Karpas-422 (cell line): ENCODE data around the gene PRPF39. TPM values are rescaled to one million over a fixed set of nuclear protein-coding genes. Genes with fewer than 3 reads are reported as not detected.

Experiments used
- DNase-seq: peaks from one replicate; pipeline ENCODE4 v3.0.0-alpha.2; 2015
- H2AFZ ChIP-seq: fragments of 200-600 bp; sonication (generic); 2 replicates; pipeline ENCODE4 v1.6.1; 2014; ENCODE audit warnings: antibody characterized with exemption, low read length, mixed read lengths
- H3K27ac ChIP-seq: fragments of 200-600 bp; sonication (generic); 2 replicates; pipeline ENCODE4 v1.5.1; 2014; ENCODE audit warnings: mild to moderate bottlenecking, low read length, moderate library complexity
- H3K27me3 ChIP-seq: fragments of 200-600 bp; sonication (generic); 2 replicates; pipeline ENCODE4 v1.6.1; 2014; ENCODE audit warnings: low read length, mixed read lengths
- H3K36me3 ChIP-seq: fragments of 200-600 bp; sonication (generic); 2 replicates; pipeline ENCODE4 v1.6.1; 2014; ENCODE audit warnings: low read length, mixed read lengths; ENCODE audit not compliant: insufficient read depth
- H3K4me1 ChIP-seq: fragments of 200-600 bp; sonication (generic); 2 replicates; pipeline ENCODE4 v1.6.1; 2014; ENCODE audit warnings: mild to moderate bottlenecking, low read length, mixed read lengths
- H3K4me2 ChIP-seq: fragments of 200-600 bp; sonication (generic); 2 replicates; pipeline ENCODE4 v1.6.1; 2014; ENCODE audit warnings: low read length, low read depth, mild to moderate bottlenecking; ENCODE audit not compliant: poor library complexity, severe bottlenecking
- H3K4me3 ChIP-seq: fragments of 200-600 bp; sonication (generic); 2 replicates; pipeline ENCODE4 v1.5.1; 2014; ENCODE audit warnings: mild to moderate bottlenecking, antibody characterized with exemption, low read length, mixed read lengths
- H3K79me2 ChIP-seq: fragments of 200-600 bp; sonication (generic); 2 replicates; pipeline ENCODE4 v1.6.1; 2014; ENCODE audit warnings: mild to moderate bottlenecking, low read length, mixed read lengths
- H3K9ac ChIP-seq: fragments of 200-600 bp; sonication (generic); 2 replicates; pipeline ENCODE4 v1.6.0; 2014; ENCODE audit warnings: low read length
- H3K9me2 ChIP-seq: fragments of 200-600 bp; sonication (generic), shearing (Covaris generic); replicated peaks from 2 replicates; pipeline ENCODE4 v1.6.0; 2014; ENCODE audit warnings: mild to moderate bottlenecking, low read length, moderate library complexity; ENCODE audit not compliant: insufficient read depth
- H3K9me3 ChIP-seq: fragments of 300-700, 200-600 bp; sonication (generic); 2 replicates; pipeline ENCODE4 v1.6.1; 2014; ENCODE audit warnings: low read length, mixed read lengths
- H4K20me1 ChIP-seq: fragments of 200-600 bp; sonication (generic); 2 replicates; pipeline ENCODE4 v1.6.1; 2014; ENCODE audit warnings: mild to moderate bottlenecking, antibody characterized with exemption, low read length, low read depth; ENCODE audit not compliant: insufficient read depth
- total RNA-seq: library from RNA; depleted of rRNA; stranded (reverse); fragments of >200 nt; shearing (Covaris generic); gene quantifications from 2 replicates; pipeline ENCODE4 v1.2.3, GENCODE V29; 2014; ENCODE audit warnings: low replicate concordance

Gene PRPF39
- total RNA-seq, 1 experiment from 2014 or later: 142 TPM

GRCh38 chr14:45104561-45104960 is 20.6 kb downstream of the PRPF39 start:
- Histone ChIP-seq H3K4me2 (no peak overlapping the region), H3K27ac (no peak overlapping the region), H3K79me2 (peaks cover 81% of the 10 kb centered on the region), H3K4me1 (no peaks in the 10 kb centered on the region), H3K9me2 (no peaks in the 10 kb centered on the region), H3K27me3 (no peaks in the 10 kb centered on the region), H3K9me3 (no peaks in the 10 kb centered on the region), H3K9ac (no peak overlapping the region), H2AFZ (no peak overlapping the region), H4K20me1 (no peaks in the 10 kb centered on the region), H3K36me3 (peaks cover 84% of the 10 kb centered on the region), H3K4me3 (no peak overlapping the region)
- no peak for DNase-seq

GRCh38 chr14:45112896-45113781 is 29.2 kb downstream of the PRPF39 start:
- Histone ChIP-seq H3K27ac (no peak overlapping the region), H3K9me2 (no peaks in the 10 kb centered on the region), H3K9me3 (no peaks in the 10 kb centered on the region), H4K20me1 (no peaks in the 10 kb centered on the region), H3K79me2 (peaks cover 64% of the 10 kb centered on the region), H3K4me2 (no peak overlapping the region), H3K36me3 (peaks cover 88% of the 10 kb centered on the region), H2AFZ (no peak overlapping the region), H3K4me3 (no peak overlapping the region), H3K27me3 (no peaks in the 10 kb centered on the region), H3K4me1 (peaks cover 7% of the 10 kb centered on the region; the same call in 1 of the 2 replicates), H3K9ac (no peak overlapping the region)
- DNase-seq: no peak

GRCh38 chr14:45114327-45114726 is 30.4 kb downstream of the PRPF39 start:
- Histone ChIP-seq H3K27ac (no peak overlapping the region), H3K9me2 (no peaks in the 10 kb centered on the region), H3K9ac (no peak overlapping the region), H4K20me1 (no peaks in the 10 kb centered on the region), H3K4me3 (no peak overlapping the region), H2AFZ (no peak overlapping the region), H3K4me1 (peaks cover 7% of the 10 kb centered on the region; the same call in 1 of the 2 replicates), H3K36me3 (peaks cover 88% of the 10 kb centered on the region), H3K9me3 (no peaks in the 10 kb centered on the region), H3K79me2 (peaks cover 65% of the 10 kb centered on the region), H3K4me2 (no peak overlapping the region), H3K27me3 (no peaks in the 10 kb centered on the region)
- no peak for DNase-seq

GRCh38 chr14:45118594-45118993 is 34.7 kb downstream of the PRPF39 start:
- DNase-seq: no peak
- Histone ChIP-seq H3K36me3 (peaks cover 89% of the 10 kb centered on the region), H3K4me2 (no peak overlapping the region), H2AFZ (no peak overlapping the region), H4K20me1 (no peaks in the 10 kb centered on the region), H3K79me2 (peaks cover 58% of the 10 kb centered on the region), H3K9me2 (no peaks in the 10 kb centered on the region), H3K4me3 (no peak overlapping the region), H3K9me3 (no peaks in the 10 kb centered on the region), H3K27me3 (no peaks in the 10 kb centered on the region), H3K9ac (no peak overlapping the region), H3K27ac (no peak overlapping the region), H3K4me1 (peaks cover 7% of the 10 kb centered on the region)

GRCh38 chr14:45120096-45120495 is 36.2 kb downstream of the PRPF39 start:
- H4K20me1 ChIP-seq: no peaks in the 10 kb centered on the region
- H3K36me3 ChIP-seq: peaks cover 76% of the 10 kb centered on the region

GRCh38 chr14:45123271-45123670 is 39.4 kb downstream of the PRPF39 start:
- no peaks in the 10 kb centered on the region for H3K9me2 ChIP-seq
- no peak overlapping the region for H3K4me2 ChIP-seq
- H2AFZ ChIP-seq: no peak overlapping the region
- H3K9me3 ChIP-seq: no peaks in the 10 kb centered on the region
- no peak overlapping the region for H3K27ac ChIP-seq
- H4K20me1 ChIP-seq: no peaks in the 10 kb centered on the region
- peaks cover 68% of the 10 kb centered on the region for H3K36me3 ChIP-seq
- no peak for DNase-seq
- peaks cover 54% of the 10 kb centered on the region for H3K79me2 ChIP-seq
- no peak overlapping the region for H3K9ac ChIP-seq
- H3K27me3 ChIP-seq: no peaks in the 10 kb centered on the region
- H3K4me3 ChIP-seq: no peak overlapping the region
- peaks cover 7% of the 10 kb centered on the region for H3K4me1 ChIP-seq

More at GRCh38 chr14:45120096-45120495, 36.2 kb downstream of the PRPF39 start:
- Histone ChIP-seq H3K9ac (no peak overlapping the region), H3K4me3 (no peak overlapping the region), H3K79me2 (peaks cover 56% of the 10 kb centered on the region), H2AFZ (no peak overlapping the region), H3K4me1 (peaks cover 7% of the 10 kb centered on the region), H3K4me2 (no peak overlapping the region), H3K27me3 (no peaks in the 10 kb centered on the region), H3K27ac (0 out of 2 replicates have a peak overlapping the region, but pooled peaks have one; percentile 8), H3K9me3 (no peaks in the 10 kb centered on the region), H3K9me2 (no peaks in the 10 kb centered on the region)
- no peak for DNase-seq

- H2AFZ ChIP-seq: no peak overlapping the region
- H4K20me1 ChIP-seq: no peaks in the 10 kb centered on the region
- H3K27me3 ChIP-seq: no peaks in the 10 kb centered on the region
- no peaks in the 10 kb centered on the region for H3K9me2 ChIP-seq
- H3K9ac ChIP-seq: no peak overlapping the region
- peaks cover 67% of the 10 kb centered on the region for H3K79me2 ChIP-seq
- H3K9me3 ChIP-seq: no peaks in the 10 kb centered on the region
- DNase-seq: no peak
- peaks cover 61% of the 10 kb centered on the region for H3K36me3 ChIP-seq
- peaks cover 18% of the 10 kb centered on the region for H3K4me1 ChIP-seq
- H3K4me2 ChIP-seq: no peak overlapping the region
- no peak overlapping the region for H3K27ac ChIP-seq
- H3K4me3 ChIP-seq: no peak overlapping the region
Measured at GRCh38 chr14:45125754-45126153, 41.8 kb downstream of the PRPF39 start.

- no peak overlapping the region for H3K27ac ChIP-seq
- H3K9me3 ChIP-seq: no peaks in the 10 kb centered on the region
- no peaks in the 10 kb centered on the region for H3K9me2 ChIP-seq
- H3K79me2 ChIP-seq: peaks cover 80% of the 10 kb centered on the region
- H4K20me1 ChIP-seq: no peaks in the 10 kb centered on the region
- peaks cover 40% of the 10 kb centered on the region for H3K36me3 ChIP-seq
- no peak overlapping the region for H3K9ac ChIP-seq
- H3K4me2 ChIP-seq: no peak overlapping the region
- no peak overlapping the region for H2AFZ ChIP-seq
- no peak for DNase-seq
- H3K4me3 ChIP-seq: no peak overlapping the region
- no peaks in the 10 kb centered on the region for H3K27me3 ChIP-seq
- peaks cover 43% of the 10 kb centered on the region for H3K4me1 ChIP-seq
Measured at GRCh38 chr14:45128963-45129629, 45.2 kb downstream of the PRPF39 start.
